ENCODE results near the gene UGCG.
"Not testable (repeated sequence)": the region's sequence is repeated elsewhere in the genome, so short reads cannot be mapped to it uniquely, and the experiment has no call there.

Gene UGCG

GRCh38 chr9:111890867-111891266 lies 5.7 kb upstream of the UGCG start:
- not testable (repeated sequence) for DNase-seq (ENCODE audit: low read depth)

- DNase-seq (ENCODE audit: low read depth): no peak
Observed at GRCh38 chr9:111891910-111892499, 4.6 kb upstream of the UGCG start.

- peak; percentile 40 for DNase-seq (ENCODE audit: low read depth)
Observed at GRCh38 chr9:111896942-111897600, 457 bp downstream of the UGCG start.

GRCh38 chr9:111897601-111898137 lies 1.1 kb downstream of the UGCG start:
- DNase-seq (ENCODE audit: low read depth): no peak

GRCh38 chr9:111898331-111899096 lies 1.9 kb downstream of the UGCG start:
- DNase-seq (ENCODE audit: low read depth): no peak

- DNase-seq (ENCODE audit: low read depth): no peak
Observed at GRCh38 chr9:111900151-111900857, 3.7 kb downstream of the UGCG start.

GRCh38 chr9:111900858-111901612 lies 4.4 kb downstream of the UGCG start:
- no peak for DNase-seq (ENCODE audit: low read depth)

GRCh38 chr9:111902391-111903139 lies 6.0 kb downstream of the UGCG start:
- no peak for DNase-seq (ENCODE audit: low read depth)

- DNase-seq (ENCODE audit: low read depth): not testable (repeated sequence)
Observed at GRCh38 chr9:111903535-111903934, 6.9 kb downstream of the UGCG start.

GRCh38 chr9:111904026-111904425 lies 7.4 kb downstream of the UGCG start:
- no peak for DNase-seq (ENCODE audit: low read depth)

- DNase-seq (ENCODE audit: low read depth): no peak
Observed at GRCh38 chr9:111904891-111905291, 8.3 kb downstream of the UGCG start.

- no peak for DNase-seq (ENCODE audit: low read depth)
Observed at GRCh38 chr9:111907147-111907546, 10.5 kb downstream of the UGCG start.

GRCh38 chr9:111909444-111909843 lies 12.8 kb downstream of the UGCG start:
- DNase-seq (ENCODE audit: low read depth): no peak

GRCh38 chr9:111910428-111910827 lies 13.8 kb downstream of the UGCG start:
- no peak for DNase-seq (ENCODE audit: low read depth)

GRCh38 chr9:111913159-111913558 lies 16.5 kb downstream of the UGCG start:
- no peak for DNase-seq (ENCODE audit: low read depth)

- DNase-seq (ENCODE audit: low read depth): no peak
Observed at GRCh38 chr9:111914749-111915424, 18.3 kb downstream of the UGCG start.

- no peak for DNase-seq (ENCODE audit: low read depth)
Observed at GRCh38 chr9:111915425-111915758, 18.8 kb downstream of the UGCG start.

GRCh38 chr9:111916234-111916645 lies 19.6 kb downstream of the UGCG start:
- DNase-seq (ENCODE audit: low read depth): no peak

GRCh38 chr9:111917201-111917600 lies 20.6 kb downstream of the UGCG start:
- DNase-seq (ENCODE audit: low read depth): no peak

GRCh38 chr9:111917980-111918379 lies 21.4 kb downstream of the UGCG start:
- no peak for DNase-seq (ENCODE audit: low read depth)
